HG03521 (cell line): ENCODE measurements around the gene DERL3.

Experiments
- ATAC-seq: cut with Tn5 transposase; IDR thresholded peaks from one replicate; pipeline ENCODE4 v1.9.1; 2021; ENCODE audit warnings: mild to moderate bottlenecking, moderate library complexity; ENCODE audit not compliant: unreplicated experiment

DERL3 gene

GRCh38 chr22:23806837-23807236 is 32.0 kb downstream of the DERL3 start:
- no peak for ATAC-seq

GRCh38 chr22:23804781-23805291 is 34.0 kb downstream of the DERL3 start:
- ATAC-seq, result no peak

GRCh38 chr22:23803001-23803819 is 35.6 kb downstream of the DERL3 start:
- ATAC-seq, result no peak

- ATAC-seq, result no peak
Measured at GRCh38 chr22:23801886-23802377, 36.9 kb downstream of the DERL3 start.

GRCh38 chr22:23801238-23801821 is 37.5 kb downstream of the DERL3 start:
- ATAC-seq, result no peak

GRCh38 chr22:23800297-23801237 is 38.2 kb downstream of the DERL3 start:
- peak; percentile 40 for ATAC-seq

- ATAC-seq, result no peak
Measured at GRCh38 chr22:23796461-23796860, 42.3 kb downstream of the DERL3 start.

- no peak for ATAC-seq
Measured at GRCh38 chr22:23793326-23793725, 45.5 kb downstream of the DERL3 start.

GRCh38 chr22:23791738-23792645 is 46.8 kb downstream of the DERL3 start:
- no peak for ATAC-seq

GRCh38 chr22:23790819-23791737 is 47.7 kb downstream of the DERL3 start:
- no peak for ATAC-seq

GRCh38 chr22:23789638-23790037 is 49.2 kb downstream of the DERL3 start:
- no peak for ATAC-seq

- no peak for ATAC-seq
Measured at GRCh38 chr22:23789121-23789520, 49.7 kb downstream of the DERL3 start.

- no peak for ATAC-seq
Measured at GRCh38 chr22:23787910-23788309, 50.9 kb downstream of the DERL3 start.

- ATAC-seq, result no peak
Measured at GRCh38 chr22:23787600-23787896, 51.3 kb downstream of the DERL3 start.

GRCh38 chr22:23786752-23787599 is 51.8 kb downstream of the DERL3 start, which contains the start of gene SMARCB1:
SMARCB1 (plus strand) TSS chr22:23786966; CDS start chr22:23787170, 204 bp downstream.
- peak; percentile 75 for ATAC-seq

GRCh38 chr22:23786261-23786710 is 52.5 kb downstream of the DERL3 start:
- ATAC-seq, result no peak
